GM18498 (cell line): ENCODE results near the gene FAM53B.

Experiments
- ATAC-seq: cut with Tn5 transposase; IDR thresholded peaks from one replicate; pipeline ENCODE4 v1.9.1; 2021; ENCODE audit warnings: mild to moderate bottlenecking, moderate library complexity; ENCODE audit not compliant: unreplicated experiment

The FAM53B gene

GRCh38 chr10:124728830-124729661, 15.1 kb downstream of the FAM53B start:
- ATAC-seq, result no peak

GRCh38 chr10:124728071-124728829, 15.9 kb downstream of the FAM53B start:
- no peak for ATAC-seq

GRCh38 chr10:124727361-124727960, 16.7 kb downstream of the FAM53B start:
- ATAC-seq, result no peak

GRCh38 chr10:124725791-124726190, 18.4 kb downstream of the FAM53B start:
- no peak for ATAC-seq

- ATAC-seq, result no peak
Measured at GRCh38 chr10:124725171-124725631, 19.0 kb downstream of the FAM53B start.

GRCh38 chr10:124724279-124725027, 19.7 kb downstream of the FAM53B start:
- no peak for ATAC-seq

- no peak for ATAC-seq
Measured at GRCh38 chr10:124723826-124724225, 20.4 kb downstream of the FAM53B start.

GRCh38 chr10:124722798-124723783, 21.1 kb downstream of the FAM53B start:
- ATAC-seq, result peak; percentile 75

- ATAC-seq, result no peak
Measured at GRCh38 chr10:124721330-124722045, 22.7 kb downstream of the FAM53B start.

- peak; percentile 40 for ATAC-seq
Measured at GRCh38 chr10:124719213-124719851, 24.8 kb downstream of the FAM53B start.

GRCh38 chr10:124717911-124718741, 26.1 kb downstream of the FAM53B start:
- peak; percentile 68 for ATAC-seq

GRCh38 chr10:124717041-124717757, 27.0 kb downstream of the FAM53B start:
- ATAC-seq, result no peak

GRCh38 chr10:124716369-124716768, 27.8 kb downstream of the FAM53B start:
- ATAC-seq, result no peak

GRCh38 chr10:124715439-124715838, 28.7 kb downstream of the FAM53B start:
- no peak for ATAC-seq

- no peak for ATAC-seq
Measured at GRCh38 chr10:124713679-124714255, 30.4 kb downstream of the FAM53B start.

GRCh38 chr10:124712704-124713407, 31.3 kb downstream of the FAM53B start:
- ATAC-seq, result no peak
